Measurements from ENCODE around the gene TEX54.

GRCh38 chr11:62831520-62832335, 913 bp downstream of the TEX54 start, which contains the start of gene STX5:
- TF ChIP-seq YY1 (IDR thresholded peaks at IDR 0.05; ENCODE audit: insufficient read depth, insufficient read length), result no peak
- no peak for TF ChIP-seq SUZ12 (IDR thresholded peaks at IDR 0.05; ENCODE audit: extremely low read depth, insufficient read depth, insufficient read length)
- TF ChIP-seq ZNF274 (IDR thresholded peaks at IDR 0.05; ENCODE audit: low read depth, low read length), result no peak
